NCI-H1105 treated with DMSO at 0.1 percent for 48 hours (cell line): ENCODE data around the gene GRIN2C.

ENCODE experiments used
- DNase-seq: peaks from one replicate; lab custom pipeline; 2025; lab: John Stamatoyannopoulos, UW

The GRIN2C gene

DNA sequence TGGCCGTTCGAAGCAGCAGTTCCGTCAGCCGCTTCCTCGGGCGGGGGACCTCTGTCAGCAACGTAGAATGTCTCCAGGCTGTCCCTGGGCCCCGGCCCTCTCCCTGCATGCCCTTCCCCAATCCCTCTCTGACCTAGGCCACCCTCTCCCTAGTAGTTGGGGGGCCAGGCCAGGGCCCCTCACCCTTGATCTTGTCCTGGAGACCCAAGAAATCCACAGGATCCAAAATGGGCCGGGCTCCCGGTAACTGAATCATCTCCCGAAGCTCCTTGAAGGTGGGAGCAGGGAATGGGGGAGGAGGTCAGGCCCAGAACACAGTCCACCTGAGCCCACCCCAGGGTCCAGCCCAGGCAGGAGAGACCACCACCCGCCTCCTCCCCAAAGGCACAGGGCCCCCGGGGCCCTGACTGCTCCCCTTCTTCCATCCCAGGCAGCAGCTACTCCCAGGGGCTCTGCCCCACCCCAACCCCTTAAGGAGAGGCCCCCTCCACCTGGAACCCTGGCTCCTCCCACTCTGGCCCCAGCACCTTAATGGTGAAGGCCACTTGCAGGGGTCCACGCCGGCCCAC is 4.7 kb upstream of the GRIN2C start:
- no peak for DNase-seq

DNA sequence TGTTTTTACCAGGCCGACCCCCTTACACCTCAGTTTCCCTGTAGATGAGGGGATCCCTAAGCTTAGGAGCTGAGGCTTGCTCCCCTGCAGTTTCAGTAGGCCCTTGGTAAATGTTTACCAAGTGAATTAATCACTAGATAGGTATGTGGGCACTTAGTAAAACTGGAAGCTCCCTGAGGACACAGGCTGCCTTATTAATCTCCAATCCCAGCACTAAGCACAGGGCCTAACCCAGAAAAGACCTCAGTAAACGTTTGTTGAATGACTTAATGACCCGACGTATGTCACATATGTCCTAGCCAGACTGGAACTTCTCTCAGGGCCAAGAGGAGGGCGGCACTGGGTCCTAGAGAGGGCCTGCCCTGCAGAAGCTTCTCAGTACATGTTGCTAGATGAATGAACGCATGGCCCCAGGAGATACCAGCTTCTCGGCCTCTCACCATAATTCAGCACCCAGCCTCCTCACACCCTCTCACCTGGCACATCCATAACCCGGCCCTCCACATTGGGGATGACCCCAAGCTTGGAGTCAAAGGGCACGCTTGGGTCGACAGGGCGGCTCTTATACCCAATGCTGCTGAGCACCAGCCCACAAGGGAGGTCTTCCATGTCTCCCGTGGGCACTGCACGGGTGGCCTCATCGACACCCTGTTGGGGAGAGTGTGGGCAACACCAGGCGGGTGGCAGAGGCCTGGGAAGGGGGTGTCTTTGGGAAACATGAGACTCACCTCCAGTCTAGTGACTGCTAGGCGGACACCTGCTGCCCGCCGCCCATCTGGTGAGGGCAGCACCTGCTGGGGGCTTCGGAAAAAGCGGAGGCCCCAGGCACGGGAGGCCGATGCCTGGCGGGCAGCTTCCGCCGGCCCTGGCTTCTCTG is 4.0 kb upstream of the GRIN2C start:
- DNase-seq, result no peak

- DNase-seq, result no peak
Measured at GRCh38 chr17:74862919-74863318, 3.2 kb upstream of the GRIN2C start.

- DNase-seq, result peak; percentile 61
Measured at GRCh38 chr17:74862108-74862901, 2.6 kb upstream of the GRIN2C start.

DNA sequence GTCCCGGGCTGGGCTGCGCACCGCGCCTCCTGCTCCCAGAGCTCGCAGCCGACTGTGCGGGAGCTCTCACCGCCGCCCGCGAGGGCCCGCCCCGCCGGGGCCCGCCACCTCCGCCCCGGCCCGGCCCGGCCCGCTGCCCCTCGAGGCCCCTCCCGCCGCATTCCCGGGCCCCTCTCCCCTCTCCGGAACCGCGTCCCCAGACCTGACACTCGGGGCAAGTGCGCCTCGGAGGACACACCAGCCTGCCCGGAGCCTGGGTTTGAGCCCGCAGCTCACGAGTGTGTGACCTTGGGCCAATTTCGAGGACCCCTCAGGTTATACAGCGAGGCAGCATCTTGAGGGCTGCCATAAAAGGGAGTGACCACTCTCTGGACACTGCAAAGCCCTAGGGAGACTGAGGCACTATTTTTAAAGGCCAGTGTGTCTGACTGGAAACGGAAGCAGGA is 2.0 kb upstream of the GRIN2C start:
- DNase-seq, result no peak

GRCh38 chr17:74860872-74861661 is 1.4 kb upstream of the GRIN2C start:
- DNase-seq, result no peak

- DNase-seq, result peak; percentile 26
Measured at GRCh38 chr17:74860229-74860871, 665 bp upstream of the GRIN2C start.

DNA sequence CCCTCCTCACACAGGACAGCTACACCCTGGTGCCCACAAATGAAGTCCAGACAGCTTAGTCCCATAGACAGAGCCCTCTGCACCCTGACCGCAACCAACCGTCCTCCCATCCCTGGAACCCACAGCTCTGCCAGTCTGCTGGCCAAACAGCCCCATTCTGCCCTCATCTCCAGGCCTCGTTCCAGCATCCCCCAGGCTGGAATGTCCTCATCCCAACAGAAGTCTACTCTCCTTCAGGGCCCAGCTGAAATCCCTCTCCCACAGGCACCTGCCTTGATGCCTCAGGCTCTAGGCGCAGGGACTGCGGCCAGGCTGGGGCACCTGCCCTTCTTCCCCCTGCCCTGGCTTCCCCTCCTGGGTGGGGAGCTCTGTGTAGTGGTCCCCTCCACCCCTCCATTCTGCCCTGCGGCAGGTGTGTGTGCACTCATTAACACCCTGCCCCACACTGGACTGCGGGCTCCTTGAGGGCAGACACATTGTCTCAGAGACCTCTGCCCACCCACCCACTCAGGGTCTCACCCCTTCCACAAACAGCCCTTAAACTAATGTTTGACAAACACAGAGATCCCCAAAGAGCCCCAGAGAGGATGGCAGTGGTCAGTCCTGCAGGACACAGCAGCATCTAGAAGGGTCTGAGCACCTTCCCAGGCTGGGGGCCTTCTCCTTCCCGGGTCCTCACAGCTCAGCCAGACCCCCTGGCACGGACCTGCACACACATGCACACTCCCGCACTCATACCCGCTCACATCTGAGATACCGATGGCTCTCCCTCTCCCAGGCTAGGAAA is 820 bp downstream of the GRIN2C start:
- no peak for DNase-seq

- DNase-seq, result no peak
Measured at GRCh38 chr17:74857191-74857590, 2.5 kb downstream of the GRIN2C start.

- no peak for DNase-seq
Measured at GRCh38 chr17:74856112-74856511, 3.6 kb downstream of the GRIN2C start.

GRCh38 chr17:74855323-74855722 is 4.4 kb downstream of the GRIN2C start:
- DNase-seq, result no peak

DNA sequence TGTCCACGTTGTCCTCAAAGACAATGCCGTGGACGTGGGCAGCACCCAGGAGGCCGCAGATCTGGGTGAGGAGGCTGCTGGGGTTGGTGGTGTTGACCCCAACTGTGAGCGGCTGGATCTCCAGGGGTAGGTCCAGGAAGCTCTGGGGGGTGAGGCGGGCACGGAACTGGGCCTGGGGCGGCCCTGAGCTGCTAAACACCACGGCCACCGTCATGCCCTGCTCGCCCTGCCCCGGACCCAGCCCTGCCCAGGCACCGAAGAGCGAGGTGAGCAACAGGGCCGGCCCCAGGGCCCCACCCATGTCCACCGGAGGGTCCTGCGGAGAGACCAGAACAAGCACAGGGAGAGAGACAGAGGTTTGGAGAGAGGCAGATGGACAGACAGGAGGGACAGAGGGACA is 4.9 kb downstream of the GRIN2C start:
- DNase-seq, result no peak

DNA sequence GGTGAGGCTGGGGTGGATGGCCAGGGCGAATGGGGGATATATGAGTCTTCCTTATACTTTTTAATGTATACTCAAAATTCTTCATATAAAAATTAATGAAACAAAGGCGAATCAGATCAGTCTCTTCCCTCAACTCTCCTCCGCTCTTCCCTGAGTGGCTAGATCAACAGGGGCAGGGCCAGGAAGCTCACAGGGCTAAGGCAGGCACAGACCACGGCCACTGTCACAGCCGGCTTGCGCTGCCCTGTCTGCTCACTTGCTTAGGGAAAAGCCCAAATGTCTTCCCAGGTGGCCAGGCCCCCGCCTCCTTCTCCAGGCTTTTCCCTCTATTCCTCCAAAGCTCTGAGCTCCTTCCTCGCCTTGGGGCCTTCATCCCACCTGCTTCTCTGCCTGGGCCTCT is 6.0 kb downstream of the GRIN2C start:
- no peak for DNase-seq

- DNase-seq, result no peak
Measured at GRCh38 chr17:74853048-74853397, 6.7 kb downstream of the GRIN2C start.

GRCh38 chr17:74852237-74853047 is 7.2 kb downstream of the GRIN2C start:
- no peak for DNase-seq

DNA sequence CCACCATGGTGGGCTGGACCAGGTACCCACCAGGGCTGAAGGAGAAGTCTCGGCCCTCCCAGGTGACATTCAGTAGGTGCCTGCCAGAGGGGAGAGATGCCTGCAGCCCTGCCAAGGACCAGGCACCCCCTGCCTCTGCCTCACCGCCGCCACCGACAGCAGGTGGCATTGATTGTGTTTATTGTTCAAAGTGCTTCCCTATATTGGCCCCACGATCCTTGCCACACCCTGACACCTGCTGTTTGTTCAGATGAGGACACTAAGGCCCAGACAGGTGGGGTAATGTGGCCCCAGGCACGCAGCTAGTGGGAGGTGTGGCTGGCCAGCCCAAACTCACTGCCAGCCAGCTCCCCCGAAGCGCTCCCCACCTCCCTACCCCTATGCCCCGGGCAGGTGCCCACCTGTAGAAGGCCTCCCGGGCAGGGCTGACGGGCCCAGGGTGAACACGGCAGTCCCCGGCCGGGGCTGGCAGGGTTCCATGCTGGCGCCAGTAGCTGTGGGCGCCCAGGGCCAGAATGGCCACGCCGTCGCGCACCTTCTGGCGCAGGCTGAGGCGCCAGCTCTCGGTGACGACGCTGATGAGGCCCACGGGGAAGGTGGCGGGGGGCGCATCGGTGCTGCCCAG is 8.0 kb downstream of the GRIN2C start:
- DNase-seq, result peak; percentile 48

DNA sequence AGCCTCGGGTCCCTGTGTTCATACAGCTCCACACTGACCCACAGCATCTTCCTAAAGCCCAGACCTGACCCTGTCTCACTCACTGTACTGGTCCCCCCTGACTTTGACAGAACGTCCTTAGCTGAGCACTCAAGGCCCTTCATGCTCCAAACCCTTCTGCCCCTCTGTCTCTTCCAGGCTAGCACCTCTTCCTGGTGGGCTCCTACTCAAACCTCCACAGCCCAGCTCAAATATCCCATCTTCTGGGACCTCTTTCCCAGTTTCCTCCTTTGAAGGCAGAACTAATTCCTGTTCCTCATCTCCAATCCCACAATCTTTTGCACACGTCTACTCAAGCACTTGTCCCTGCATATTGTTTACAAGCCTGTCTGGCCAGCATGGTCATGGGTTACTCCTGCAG is 8.8 kb downstream of the GRIN2C start:
- DNase-seq, result no peak

DNA sequence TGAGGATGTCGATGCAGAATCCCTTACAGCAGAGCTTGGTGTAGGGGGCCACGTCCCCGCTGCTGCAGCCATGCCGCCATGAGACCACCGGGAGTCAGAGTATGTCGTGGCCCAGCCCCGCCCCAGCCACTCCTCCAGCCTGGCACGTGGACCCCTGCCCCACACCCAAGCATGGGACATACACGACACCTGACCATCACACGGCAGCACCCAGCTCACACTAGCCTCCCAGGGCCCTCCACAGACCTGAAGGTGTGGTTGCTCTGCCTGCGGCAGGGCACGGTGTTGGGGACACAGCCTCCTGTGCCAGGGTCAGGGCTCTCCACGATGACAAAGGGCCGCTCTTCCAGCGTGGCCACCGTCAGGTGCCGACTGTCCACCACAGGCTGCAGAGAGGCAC is 9.4 kb downstream of the GRIN2C start:
- DNase-seq, result no peak

- no peak for DNase-seq
Measured at GRCh38 chr17:74848656-74849399, 10.9 kb downstream of the GRIN2C start.
